GM12874 (cell line): ENCODE data around the gene SLCO2A1.

Source experiments
- TF ChIP-seq, protein P1 (sequence below): IDR thresholded peaks from 2 replicates; pipeline ENCODE4 v1.5.1; 2011; ENCODE audit warnings: low read depth, mild to moderate bottlenecking, control low read depth, low read length, moderate library complexity; ENCODE audit not compliant: insufficient read depth

SLCO2A1 gene

GRCh38 chr3:133890972-133891644 is 138.6 kb downstream of the SLCO2A1 start:
- TF ChIP-seq, protein P1, sequence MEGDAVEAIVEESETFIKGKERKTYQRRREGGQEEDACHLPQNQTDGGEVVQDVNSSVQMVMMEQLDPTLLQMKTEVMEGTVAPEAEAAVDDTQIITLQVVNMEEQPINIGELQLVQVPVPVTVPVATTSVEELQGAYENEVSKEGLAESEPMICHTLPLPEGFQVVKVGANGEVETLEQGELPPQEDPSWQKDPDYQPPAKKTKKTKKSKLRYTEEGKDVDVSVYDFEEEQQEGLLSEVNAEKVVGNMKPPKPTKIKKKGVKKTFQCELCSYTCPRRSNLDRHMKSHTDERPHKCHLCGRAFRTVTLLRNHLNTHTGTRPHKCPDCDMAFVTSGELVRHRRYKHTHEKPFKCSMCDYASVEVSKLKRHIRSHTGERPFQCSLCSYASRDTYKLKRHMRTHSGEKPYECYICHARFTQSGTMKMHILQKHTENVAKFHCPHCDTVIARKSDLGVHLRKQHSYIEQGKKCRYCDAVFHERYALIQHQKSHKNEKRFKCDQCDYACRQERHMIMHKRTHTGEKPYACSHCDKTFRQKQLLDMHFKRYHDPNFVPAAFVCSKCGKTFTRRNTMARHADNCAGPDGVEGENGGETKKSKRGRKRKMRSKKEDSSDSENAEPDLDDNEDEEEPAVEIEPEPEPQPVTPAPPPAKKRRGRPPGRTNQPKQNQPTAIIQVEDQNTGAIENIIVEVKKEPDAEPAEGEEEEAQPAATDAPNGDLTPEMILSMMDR, result no peak

DNA sequence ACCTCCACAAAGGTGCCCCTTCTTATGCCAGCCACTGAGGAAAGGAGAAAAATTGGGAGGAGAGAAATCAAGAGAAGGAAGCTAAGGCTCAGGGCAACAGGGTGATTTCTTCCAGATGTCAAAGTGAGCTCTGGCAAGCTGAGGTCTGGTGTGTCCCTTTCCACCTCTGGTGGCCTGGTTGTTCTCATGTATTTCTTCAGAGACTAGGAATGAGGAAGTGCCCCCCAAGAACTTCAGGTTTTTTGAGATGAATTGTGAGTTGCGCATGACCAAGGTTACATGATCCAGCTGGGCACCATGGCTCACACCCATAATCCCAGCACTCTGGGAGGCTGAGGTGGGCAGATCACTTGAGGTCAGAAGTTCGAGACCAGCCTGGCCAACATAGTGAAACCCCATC is 139.7 kb downstream of the SLCO2A1 start:
- TF ChIP-seq, protein P1, result no peak

GRCh38 chr3:133888726-133889340 is 140.9 kb downstream of the SLCO2A1 start:
- TF ChIP-seq, protein P1, result no peak

- TF ChIP-seq, protein P1, result no peak
These were observed 141.7 kb downstream of the SLCO2A1 start for GRCh38 chr3:133887803-133888703.

DNA sequence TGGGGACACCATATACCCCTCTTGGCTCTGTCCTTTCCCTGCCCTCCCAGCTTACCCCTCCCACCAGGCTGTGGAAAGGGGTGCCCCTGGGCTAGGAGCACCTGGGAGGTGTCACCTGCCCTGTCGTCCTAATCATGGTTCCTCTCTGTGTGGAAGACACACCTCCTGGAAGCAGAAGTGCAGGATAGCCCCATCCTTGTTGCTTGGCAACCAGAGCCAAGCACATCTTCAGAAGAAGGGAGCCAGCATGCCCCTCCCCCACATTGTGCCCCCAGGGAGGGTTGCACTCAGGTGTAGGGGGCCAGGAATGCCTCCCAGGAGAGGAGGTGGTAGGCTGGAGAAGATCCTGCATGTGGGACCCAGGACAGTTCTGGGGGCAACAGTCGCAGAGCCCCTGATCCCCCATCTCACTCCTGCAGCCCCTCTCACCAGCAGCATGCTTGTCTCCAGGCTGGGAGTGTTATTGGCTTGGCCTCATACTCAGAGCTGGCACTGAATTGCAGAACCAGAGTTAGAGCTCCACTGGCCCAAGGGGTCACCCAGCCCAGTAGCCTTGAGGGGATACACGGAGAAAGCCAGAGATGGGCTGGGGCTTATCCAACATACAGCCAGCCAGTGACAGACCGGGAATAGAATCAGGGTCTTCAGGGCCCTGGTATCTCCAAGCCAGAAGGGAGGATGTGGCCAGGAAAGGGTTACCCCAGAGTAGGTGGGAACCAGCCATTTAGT is 142.5 kb downstream of the SLCO2A1 start:
- TF ChIP-seq, protein P1, result no peak

- TF ChIP-seq, protein P1, result no peak
These were observed 143.5 kb downstream of the SLCO2A1 start for GRCh38 chr3:133886031-133886722.
